Endothelial cell of umbilical vein (primary cell): Measurements from ENCODE around the gene MPG. TPM values are rescaled to one million over a fixed set of nuclear protein-coding genes. Genes with fewer than 3 reads are reported as not detected.
"Not testable (repeated sequence)": the region's sequence is repeated elsewhere in the genome, so short reads cannot be mapped to it uniquely, and the experiment has no call there.

ENCODE experiments used
- BruUV-seq: library from RNA; stranded (reverse); fragments of 400-500 nt; replicated peaks from 2 replicates; lab custom pipeline; 2021; lab: Mats Ljungman, UMichigan
- CTCF ChIA-PET: fragments of 300-600, 350-600 bp; sonication (Branson Sonifier 250); formaldehyde crosslinking; loops from one replicate; lab custom pipeline; 2021; ENCODE audit warnings: antibody characterized with exemption, inconsistent platforms; lab: Charles Lee
- POLR2A ChIA-PET: fragments of 300-600, 350-600 bp; sonication (Branson Sonifier 250); formaldehyde crosslinking; loops from one replicate; lab custom pipeline; 2021; ENCODE audit warnings: antibody characterized with exemption, inconsistent platforms; lab: Charles Lee
- DNase-seq: peaks from one replicate; pipeline ENCODE4 v3.0.0-alpha.2; 2011; ENCODE audit warnings: low read depth, low spot score
- FAIRE-seq: peaks from 2 replicates; lab custom pipeline; 2011; peaks lifted over from hg19 to GRCh38; lab: Jason Lieb, UNC
- H2AFZ ChIP-seq: 2 replicates; pipeline ENCODE4 v1.6.0; 2012; ENCODE audit warnings: low read depth, low read length, control low read depth, inconsistent platforms
- H3K27ac ChIP-seq: 2 replicates; pipeline ENCODE4 v1.5.1; 2011; ENCODE audit warnings: low read depth, mild to moderate bottlenecking, control low read depth, low read length, moderate library complexity; ENCODE audit not compliant: insufficient read depth
- H3K27me3 ChIP-seq, 2 experiments: 2 replicates each; pipeline versions ENCODE4 v1.6.0 to v1.6.1; 2011; ENCODE audit warnings: low read length in 2 of 2, mixed read lengths in 1 of 2; ENCODE audit not compliant: control insufficient read depth in 2 of 2, insufficient read depth in 2 of 2
- H3K36me3 ChIP-seq, 2 experiments: 2 replicates in 1 of 2; 3 replicates in 1 of 2; pipeline ENCODE4 v1.5.1; 2011; ENCODE audit warnings: low read length in 2 of 2, mild to moderate bottlenecking in 1 of 2, moderate library complexity in 1 of 2; ENCODE audit not compliant: control insufficient read depth in 2 of 2, insufficient read depth in 2 of 2; ENCODE audit errors: extremely low read depth in 1 of 2
- H3K4me1 ChIP-seq: 3 replicates; pipeline ENCODE4 v1.5.1; 2011; ENCODE audit warnings: mild to moderate bottlenecking, low read length; ENCODE audit not compliant: control insufficient read depth, insufficient read depth; ENCODE audit errors: extremely low read depth
- H3K4me2 ChIP-seq: 2 replicates; pipeline ENCODE4 v1.6.1; 2011; ENCODE audit warnings: low read length, control low read depth, mixed read lengths; ENCODE audit not compliant: insufficient read depth
- H3K4me3 ChIP-seq, 3 experiments: fragments of 200-600 bp in 1 of 3; sonication (generic), shearing (Covaris generic) in 1 of 3; replicated peaks in 1 of 3; 2 replicates each; pipeline ENCODE4 v1.5.1; 2011 to 2016; ENCODE audit warnings: control low read depth in 3 of 3, low read length in 3 of 3, mild to moderate bottlenecking in 2 of 3, inconsistent platforms in 1 of 3, low read depth in 1 of 3, moderate library complexity in 1 of 3; ENCODE audit not compliant: insufficient read depth in 1 of 3
- H3K79me2 ChIP-seq: 2 replicates; pipeline ENCODE4 v1.6.0; 2012; ENCODE audit warnings: low read length, inconsistent platforms; ENCODE audit not compliant: control insufficient read depth, insufficient read depth
- H3K9ac ChIP-seq: replicated peaks from 2 replicates; pipeline ENCODE3; 2011; ENCODE audit warnings: low read length, control low read depth; ENCODE audit not compliant: insufficient read depth; ENCODE audit errors: extremely low read depth
- H3K9me1 ChIP-seq: replicated peaks from 3 replicates; pipeline ENCODE4 v1.6.0; 2011; ENCODE audit warnings: mild to moderate bottlenecking, low read length; ENCODE audit not compliant: control insufficient read depth, insufficient read depth; ENCODE audit errors: extremely low read depth
- H3K9me3 ChIP-seq: replicated peaks from 2 replicates; pipeline ENCODE4 v1.5.1; 2012; ENCODE audit warnings: low read length, inconsistent platforms; ENCODE audit not compliant: control insufficient read depth, insufficient read depth
- H4K20me1 ChIP-seq: replicated peaks from 2 replicates; pipeline ENCODE3; 2011; ENCODE audit warnings: mild to moderate bottlenecking, low read length; ENCODE audit not compliant: control insufficient read depth, insufficient read depth; ENCODE audit errors: extremely low read depth
- CTCF ChIP-seq, 2 donors: IDR thresholded peaks; 1 replicate in 1 of 2; 2 replicates in 1 of 2; pipeline ENCODE4 v1.5.1; 2011; ENCODE audit warnings: low read length in 2 of 2, mild to moderate bottlenecking in 2 of 2, moderate library complexity in 2 of 2, control low read depth in 1 of 2, inconsistent platforms in 1 of 2, low read depth in 1 of 2; ENCODE audit not compliant: insufficient read depth in 1 of 2; ENCODE audit errors: extremely low read depth in 1 of 2
- FOS ChIP-seq: IDR thresholded peaks from 2 replicates; pipeline ENCODE4 v1.6.1; 2011; ENCODE audit warnings: mild to moderate bottlenecking, low read length, moderate library complexity, borderline replicate concordance; ENCODE audit not compliant: insufficient read depth
- GATA2 ChIP-seq: IDR thresholded peaks from 2 replicates; pipeline ENCODE4 v1.7.0; 2011; ENCODE audit warnings: low read depth, mild to moderate bottlenecking, moderate library complexity, mixed read lengths, low read length; ENCODE audit not compliant: insufficient read length, insufficient read depth
- MAX ChIP-seq: IDR thresholded peaks from 2 replicates; pipeline ENCODE4 v1.6.1; 2011; ENCODE audit not compliant: insufficient read depth, insufficient read length
- POLR2AphosphoS5 ChIP-seq: IDR thresholded peaks from 2 replicates; pipeline ENCODE4 v1.6.1; 2012; ENCODE audit warnings: low read depth, mild to moderate bottlenecking, control low read depth, low read length, moderate library complexity; ENCODE audit not compliant: insufficient read depth
- dilution Hi-C: fragments of 300-500 bp; cut with MboI; formaldehyde crosslinking; loops from one replicate; pipeline ENCODE4 v1.15.0; 2019; ENCODE audit warnings: low sequenced_read_pairs; ENCODE audit not compliant: extremely low pct_ligation_motif_present
- intact Hi-C: fragments of 100-400 bp; cut with micrococcal nuclease; formaldehyde crosslinking; loops from one replicate; pipeline ENCODE4 v1.10.0; 2022
- polyA plus RNA-seq, 4 experiments: library from polyadenylated mRNA; depleted of rRNA in 3 of 4; stranded (reverse) in 3 of 4; unstranded in 1 of 4; fragments of >200 nt; gene quantifications; 2 replicates each; pipeline versions ENCODE4 v1.2.1 to v1.2.3, GENCODE V29; 2011 to 2012; ENCODE audit warnings: missing spikeins in 1 of 4
- total RNA-seq: library from RNA; stranded (reverse); gene quantifications from 2 replicates; pipeline ENCODE4 v1.2.3, GENCODE V29; 2021

The MPG gene
- total and polyA plus RNA-seq, 2 donors (not counting 3 experiments of a cell fraction or from before 2014, with no cell fraction given): 70.5 to 140 TPM

GRCh38 chr16:45454-45853 is 32.6 kb upstream of the MPG start:
- no peaks in the 10 kb centered on the region for H3K9me1 ChIP-seq
- H3K4me3 ChIP-seq: no peak overlapping the region
- ChIA-PET POLR2A (no interaction called here), CTCF (interaction anchor here (1.9 kb wide), 1 partner anchor 8 kb away, joined by 4 read pairs; the partner anchor contains the start of gene POLR3K)
- no peaks in the 10 kb centered on the region for H3K4me1 ChIP-seq
- intact Hi-C loops (no loop called here), dilution Hi-C loops (no loop called here)
- H3K4me2 ChIP-seq: no peak overlapping the region
- H3K9me3 ChIP-seq: no peaks in the 10 kb centered on the region
- FAIRE-seq (no peak), DNase-seq (no peak)
- no peak overlapping the region for H3K27ac ChIP-seq
- H3K27me3 ChIP-seq: no peaks in the 10 kb centered on the region
- no peak overlapping the region for H2AFZ ChIP-seq
- no TSS peak for BruUV-seq
- H3K9ac ChIP-seq: no peak overlapping the region
- no peaks in the 10 kb centered on the region for H3K79me2 ChIP-seq
- no peaks in the 10 kb centered on the region for H4K20me1 ChIP-seq
- TF ChIP-seq FOS (no peak), CTCF (IDR thresholded peaks at IDR 0.05; ENCODE audit: extremely low read depth in 1 of 2, insufficient read depth in 1 of 2, low read depth in 1 of 2, low read length in 2 of 2) (no peak), MAX (no peak), GATA2 (no peak), POLR2AphosphoS5 (no peak)
- peaks cover 3 to 7% of the 10 kb centered on the region in 2 experiments for H3K36me3 ChIP-seq

GRCh38 chr16:46510-46909 is 31.5 kb upstream of the MPG start:
- H4K20me1 ChIP-seq, H3K4me3 ChIP-seq, FAIRE-seq, H3K27ac ChIP-seq, intact Hi-C loops, dilution Hi-C loops, H3K4me1 ChIP-seq, DNase-seq, H2AFZ ChIP-seq, H3K36me3 ChIP-seq, CTCF ChIA-PET, BruUV-seq, POLR2A ChIA-PET, H3K4me2 ChIP-seq, H3K9me1 ChIP-seq, H3K9me3 ChIP-seq, H3K27me3 ChIP-seq, H3K9ac ChIP-seq, H3K79me2 ChIP-seq: not testable (repeated sequence)
